ENCODE data around the gene RBM38.

DNA sequence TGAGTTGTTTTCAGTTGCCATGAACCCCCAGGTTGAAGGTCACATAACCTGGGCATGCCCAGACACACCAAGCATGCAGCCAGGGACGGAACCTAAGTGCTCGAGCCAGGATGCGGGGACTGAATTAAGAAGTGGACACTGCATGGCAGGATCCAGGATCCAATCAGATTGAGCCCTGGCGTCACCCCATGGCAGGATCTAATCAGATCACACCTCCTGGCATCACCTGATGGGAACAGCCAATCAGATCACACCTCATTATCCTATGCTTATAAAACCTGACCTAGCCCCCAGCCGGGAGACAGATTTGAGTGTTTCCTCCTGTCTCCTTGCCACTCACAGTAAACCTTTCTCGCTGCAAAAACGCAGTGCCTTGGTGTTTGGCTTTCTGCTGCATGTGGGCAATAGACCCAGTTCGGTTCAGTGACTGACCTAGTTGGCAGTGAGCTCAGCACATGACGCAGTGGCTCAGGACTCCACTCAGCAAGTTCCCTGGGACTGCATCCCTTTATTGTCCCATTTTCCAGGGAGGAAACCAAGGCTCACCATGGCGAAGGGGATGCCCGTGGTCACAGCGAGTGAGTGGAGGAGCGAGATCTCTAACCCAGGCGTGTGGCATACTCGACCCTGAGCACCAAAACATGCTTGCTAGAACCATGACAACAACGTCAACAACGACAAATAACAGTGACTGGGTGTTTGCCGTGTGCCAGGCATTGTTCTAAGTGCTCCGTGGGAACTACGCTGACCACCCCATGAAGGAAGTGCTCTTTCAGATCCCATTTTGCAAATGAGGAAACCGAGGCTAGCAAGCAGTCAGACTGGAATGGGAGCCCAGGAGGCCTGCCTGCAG is 66.3 kb downstream of the RBM38 start:
- TF ChIP-seq, protein P1, sequence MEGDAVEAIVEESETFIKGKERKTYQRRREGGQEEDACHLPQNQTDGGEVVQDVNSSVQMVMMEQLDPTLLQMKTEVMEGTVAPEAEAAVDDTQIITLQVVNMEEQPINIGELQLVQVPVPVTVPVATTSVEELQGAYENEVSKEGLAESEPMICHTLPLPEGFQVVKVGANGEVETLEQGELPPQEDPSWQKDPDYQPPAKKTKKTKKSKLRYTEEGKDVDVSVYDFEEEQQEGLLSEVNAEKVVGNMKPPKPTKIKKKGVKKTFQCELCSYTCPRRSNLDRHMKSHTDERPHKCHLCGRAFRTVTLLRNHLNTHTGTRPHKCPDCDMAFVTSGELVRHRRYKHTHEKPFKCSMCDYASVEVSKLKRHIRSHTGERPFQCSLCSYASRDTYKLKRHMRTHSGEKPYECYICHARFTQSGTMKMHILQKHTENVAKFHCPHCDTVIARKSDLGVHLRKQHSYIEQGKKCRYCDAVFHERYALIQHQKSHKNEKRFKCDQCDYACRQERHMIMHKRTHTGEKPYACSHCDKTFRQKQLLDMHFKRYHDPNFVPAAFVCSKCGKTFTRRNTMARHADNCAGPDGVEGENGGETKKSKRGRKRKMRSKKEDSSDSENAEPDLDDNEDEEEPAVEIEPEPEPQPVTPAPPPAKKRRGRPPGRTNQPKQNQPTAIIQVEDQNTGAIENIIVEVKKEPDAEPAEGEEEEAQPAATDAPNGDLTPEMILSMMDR (IDR thresholded peaks at IDR 0.05) = no peak
- no peak for TF ChIP-seq POLR2A (IDR thresholded peaks at IDR 0.05)

All from adrenal gland (tissue), 5 donors.